ENCODE results near the gene MATR3.
"Not testable (repeated sequence)": the region's sequence is repeated elsewhere in the genome, so short reads cannot be mapped to it uniquely, and the experiment has no call there.

The MATR3 gene

GRCh38 chr5:139263946-139264345 is 29.6 kb upstream of the MATR3 start:
- no peak overlapping the region for H3K4me3 ChIP-seq (ENCODE audit: control insufficient read depth, low read depth, low read length)
- no peak for DNase-seq (ENCODE audit: low read depth)
- TF ChIP-seq CTCF (IDR thresholded peaks at IDR 0.05; ENCODE audit: control insufficient read depth, insufficient read depth, low read depth, low read length, missing control alignments) = no peak

- no peak for DNase-seq (ENCODE audit: low read depth)
- TF ChIP-seq CTCF (IDR thresholded peaks at IDR 0.05; ENCODE audit: control insufficient read depth, insufficient read depth, low read depth, low read length, missing control alignments) = no peak
- no peak overlapping the region for H3K4me3 ChIP-seq (ENCODE audit: control insufficient read depth, low read depth, low read length)
Measured at GRCh38 chr5:139265001-139265400, 28.5 kb upstream of the MATR3 start.

GRCh38 chr5:139266236-139266635 is 27.3 kb upstream of the MATR3 start:
- no peak for TF ChIP-seq CTCF (IDR thresholded peaks at IDR 0.05; ENCODE audit: control insufficient read depth, insufficient read depth, low read depth, low read length, missing control alignments)
- no peak for DNase-seq (ENCODE audit: low read depth)
- no peak overlapping the region for H3K4me3 ChIP-seq (ENCODE audit: control insufficient read depth, low read depth, low read length)

GRCh38 chr5:139267481-139267880 is 26.1 kb upstream of the MATR3 start:
- no peak overlapping the region for H3K4me3 ChIP-seq (ENCODE audit: control insufficient read depth, low read depth, low read length)
- no peak for DNase-seq (ENCODE audit: low read depth)
- no peak for TF ChIP-seq CTCF (IDR thresholded peaks at IDR 0.05; ENCODE audit: control insufficient read depth, insufficient read depth, low read depth, low read length, missing control alignments)

GRCh38 chr5:139268364-139269202 is 25.0 kb upstream of the MATR3 start:
- H3K4me3 ChIP-seq (ENCODE audit: control insufficient read depth, low read depth, low read length) = no peak overlapping the region
- DNase-seq (ENCODE audit: low read depth) = no peak
- no peak for TF ChIP-seq CTCF (IDR thresholded peaks at IDR 0.05; ENCODE audit: control insufficient read depth, insufficient read depth, low read depth, low read length, missing control alignments)

GRCh38 chr5:139270718-139271117 is 22.8 kb upstream of the MATR3 start:
- H3K4me3 ChIP-seq (ENCODE audit: control insufficient read depth, low read depth, low read length); DNase-seq (ENCODE audit: low read depth): not testable (repeated sequence)

GRCh38 chr5:139271201-139272027 is 22.1 kb upstream of the MATR3 start:
- peak; percentile 54 for DNase-seq (ENCODE audit: low read depth)
- H3K4me3 ChIP-seq (ENCODE audit: control insufficient read depth, low read depth, low read length) = no peak overlapping the region
- no peak for TF ChIP-seq CTCF (IDR thresholded peaks at IDR 0.05; ENCODE audit: control insufficient read depth, insufficient read depth, low read depth, low read length, missing control alignments)

All from AG09309 (cell line).